Cardiac fibroblast (primary cell): ENCODE results near the gene GTF2H3.

Source experiments
- DNase-seq, 2 donors: peaks; one replicate each; pipeline versions ENCODE4 v3.0.0 to v3.0.0-alpha.2; 2010; ENCODE audit warnings: low read depth in 2 of 2
- H3K4me3 ChIP-seq, 2 donors: replicated peaks in 1 of 2; 1 replicate in 1 of 2; 2 replicates in 1 of 2; pipeline ENCODE4 v1.5.1; 2011; ENCODE audit warnings: low read depth in 2 of 2, low read length in 2 of 2, mild to moderate bottlenecking in 2 of 2, moderate library complexity in 1 of 2
- CTCF ChIP-seq: IDR thresholded peaks from one replicate; pipeline ENCODE4 v1.5.1; 2011; ENCODE audit warnings: low read depth, mild to moderate bottlenecking, low read length, inconsistent platforms

GTF2H3 gene

GRCh38 chr12:123676616-123677320, 43.1 kb downstream of the GTF2H3 start:
- no peak for TF ChIP-seq CTCF
- DNase-seq = peak in 1 of 2 donors; percentile 34
- no peak overlapping the region for H3K4me3 ChIP-seq

GRCh38 chr12:123678981-123679380, 45.4 kb downstream of the GTF2H3 start:
- no peak for DNase-seq
- TF ChIP-seq CTCF = no peak
- H3K4me3 ChIP-seq = no peak overlapping the region

GRCh38 chr12:123681605-123682004, 48.0 kb downstream of the GTF2H3 start:
- DNase-seq = no peak
- no peak for TF ChIP-seq CTCF
- no peak overlapping the region for H3K4me3 ChIP-seq

- TF ChIP-seq CTCF = no peak
- no peak for DNase-seq
- H3K4me3 ChIP-seq = no peak overlapping the region
Observed at GRCh38 chr12:123683964-123684363, 50.3 kb downstream of the GTF2H3 start.

GRCh38 chr12:123686636-123687190, 53.1 kb downstream of the GTF2H3 start:
- no peak for TF ChIP-seq CTCF
- DNase-seq = no peak
- H3K4me3 ChIP-seq = no peak overlapping the region

GRCh38 chr12:123690191-123690840, 56.7 kb downstream of the GTF2H3 start:
- no peak for TF ChIP-seq CTCF
- no peak overlapping the region for H3K4me3 ChIP-seq
- DNase-seq = no peak
